Ishikawa (cell line): Measurements from ENCODE around the gene TOMM6.

Experiments
- EGR1 ChIP-seq: IDR thresholded peaks from 2 replicates; pipeline ENCODE4 v1.6.1; 2012
- EP300 ChIP-seq: IDR thresholded peaks from 2 replicates; pipeline ENCODE4 v1.6.1; 2012; ENCODE audit warnings: borderline replicate concordance
- FOXM1 ChIP-seq: IDR thresholded peaks from 2 replicates; pipeline ENCODE4 v1.6.1; 2012; ENCODE audit warnings: low read depth, borderline replicate concordance
- TAF1 ChIP-seq: IDR thresholded peaks from 2 replicates; pipeline ENCODE4 v1.6.1; 2012; ENCODE audit warnings: low read depth, mild to moderate bottlenecking
- YY1 ChIP-seq: IDR thresholded peaks from 2 replicates; pipeline ENCODE4 v1.6.1; 2012; ENCODE audit warnings: low read depth
- TF ChIP-seq, protein P1 (sequence below): IDR thresholded peaks from 2 replicates; pipeline ENCODE4 v1.6.1; 2012; ENCODE audit warnings: low read depth, mild to moderate bottlenecking
- TF ChIP-seq, protein P2 (sequence below): IDR thresholded peaks from 2 replicates; pipeline ENCODE4 v1.6.1; 2012

DNA sequence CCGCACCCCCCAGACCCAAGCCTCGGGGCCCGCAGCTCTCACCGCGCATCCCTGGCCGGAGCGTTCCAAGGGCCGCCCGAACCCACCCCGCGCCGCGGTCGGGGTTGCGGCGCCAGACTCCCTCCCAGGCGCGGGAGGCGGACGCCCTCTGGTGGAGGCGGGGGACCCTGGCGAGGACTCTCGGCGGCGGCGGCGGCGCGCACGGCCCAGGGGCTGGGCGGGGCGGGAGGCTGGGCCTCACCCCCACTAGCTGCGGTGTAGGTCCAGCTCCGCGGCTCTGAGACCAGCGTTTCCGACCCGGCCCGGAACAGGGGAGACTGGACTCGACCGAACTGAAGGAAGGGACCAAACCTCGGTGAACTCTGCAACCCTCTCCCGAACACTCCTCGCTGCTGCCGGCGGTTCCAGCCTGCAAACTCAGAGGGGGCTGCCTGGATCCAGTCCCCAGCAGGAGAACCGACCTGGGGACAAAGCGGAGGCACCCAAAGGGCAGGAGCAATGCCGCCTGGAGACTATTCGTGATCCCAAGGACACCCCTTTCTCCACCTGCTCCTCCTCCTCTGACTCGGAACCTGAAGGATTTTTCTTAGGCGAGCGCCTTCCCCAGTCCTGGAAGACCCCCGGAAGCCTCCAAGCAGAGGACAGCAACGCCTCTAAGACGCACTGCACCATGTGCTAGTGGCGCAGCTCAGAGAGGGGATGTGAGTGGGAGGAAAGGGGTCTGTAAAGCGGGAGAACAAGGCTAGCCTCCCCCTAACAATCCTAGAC, 859 bp upstream of the TOMM6 start:
- TF ChIP-seq, protein P1, sequence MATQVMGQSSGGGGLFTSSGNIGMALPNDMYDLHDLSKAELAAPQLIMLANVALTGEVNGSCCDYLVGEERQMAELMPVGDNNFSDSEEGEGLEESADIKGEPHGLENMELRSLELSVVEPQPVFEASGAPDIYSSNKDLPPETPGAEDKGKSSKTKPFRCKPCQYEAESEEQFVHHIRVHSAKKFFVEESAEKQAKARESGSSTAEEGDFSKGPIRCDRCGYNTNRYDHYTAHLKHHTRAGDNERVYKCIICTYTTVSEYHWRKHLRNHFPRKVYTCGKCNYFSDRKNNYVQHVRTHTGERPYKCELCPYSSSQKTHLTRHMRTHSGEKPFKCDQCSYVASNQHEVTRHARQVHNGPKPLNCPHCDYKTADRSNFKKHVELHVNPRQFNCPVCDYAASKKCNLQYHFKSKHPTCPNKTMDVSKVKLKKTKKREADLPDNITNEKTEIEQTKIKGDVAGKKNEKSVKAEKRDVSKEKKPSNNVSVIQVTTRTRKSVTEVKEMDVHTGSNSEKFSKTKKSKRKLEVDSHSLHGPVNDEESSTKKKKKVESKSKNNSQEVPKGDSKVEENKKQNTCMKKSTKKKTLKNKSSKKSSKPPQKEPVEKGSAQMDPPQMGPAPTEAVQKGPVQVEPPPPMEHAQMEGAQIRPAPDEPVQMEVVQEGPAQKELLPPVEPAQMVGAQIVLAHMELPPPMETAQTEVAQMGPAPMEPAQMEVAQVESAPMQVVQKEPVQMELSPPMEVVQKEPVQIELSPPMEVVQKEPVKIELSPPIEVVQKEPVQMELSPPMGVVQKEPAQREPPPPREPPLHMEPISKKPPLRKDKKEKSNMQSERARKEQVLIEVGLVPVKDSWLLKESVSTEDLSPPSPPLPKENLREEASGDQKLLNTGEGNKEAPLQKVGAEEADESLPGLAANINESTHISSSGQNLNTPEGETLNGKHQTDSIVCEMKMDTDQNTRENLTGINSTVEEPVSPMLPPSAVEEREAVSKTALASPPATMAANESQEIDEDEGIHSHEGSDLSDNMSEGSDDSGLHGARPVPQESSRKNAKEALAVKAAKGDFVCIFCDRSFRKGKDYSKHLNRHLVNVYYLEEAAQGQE, result no peak
- TF ChIP-seq YY1 (no peak), EP300 (peak; percentile 41; the same call in 1 of the 2 replicates), TAF1 (no peak), FOXM1 (no peak), EGR1 (no peak)
- TF ChIP-seq, protein P2, sequence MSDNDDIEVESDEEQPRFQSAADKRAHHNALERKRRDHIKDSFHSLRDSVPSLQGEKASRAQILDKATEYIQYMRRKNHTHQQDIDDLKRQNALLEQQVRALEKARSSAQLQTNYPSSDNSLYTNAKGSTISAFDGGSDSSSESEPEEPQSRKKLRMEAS, result no peak; the same call in 1 of the 2 replicates
